ENCODE data around the gene TYRP1. TPM values are rescaled to one million over a fixed set of nuclear protein-coding genes. Genes with fewer than 3 reads are reported as not detected.

Gene TYRP1
- 0.54 TPM for polyA plus RNA-seq (2012; ENCODE audit: insufficient read depth, insufficient read length, low read depth)

- Histone ChIP-seq H3K4me1 (peaks cover 27% of the 10 kb centered on the region), H3K36me3 (no peaks in the 10 kb centered on the region), H3K9me3 (no peaks in the 10 kb centered on the region), H3K4me3 (ENCODE audit: low read depth, low read length) (no peak within 1 kb of the TSS), H3K27me3 (no peaks in the 10 kb centered on the region)
- no peak for TF ChIP-seq CTCF (IDR thresholded peaks at IDR 0.05; ENCODE audit: low read depth, low read length)
- peak; percentile 29 for DNase-seq
Observed at GRCh38 chr9:12693141-12693540, at the start of gene TYRP1. Gene TYRP1 (plus strand): TSS chr9:12693385. CDS start chr9:12693997, 612 bp downstream.

GRCh38 chr9:12643686-12644085 is 49.5 kb upstream of the TYRP1 start:
- Histone ChIP-seq H3K36me3 (no peaks in the 10 kb centered on the region), H3K4me3 (ENCODE audit: low read depth, low read length) (no peak overlapping the region), H3K27me3 (no peaks in the 10 kb centered on the region), H3K9me3 (no peaks in the 10 kb centered on the region), H3K4me1 (peaks cover 2% of the 10 kb centered on the region; the same call in 1 of the 2 replicates)
- no peak for TF ChIP-seq CTCF (IDR thresholded peaks at IDR 0.05; ENCODE audit: low read depth, low read length)
- DNase-seq: no peak

- TF ChIP-seq CTCF (IDR thresholded peaks at IDR 0.05; ENCODE audit: low read depth, low read length): no peak
- Histone ChIP-seq H3K4me3 (ENCODE audit: low read depth, low read length) (no peak overlapping the region), H3K4me1 (peaks cover 6% of the 10 kb centered on the region; the same call in 1 of the 2 replicates), H3K36me3 (no peaks in the 10 kb centered on the region), H3K27me3 (no peaks in the 10 kb centered on the region), H3K9me3 (no peaks in the 10 kb centered on the region)
- DNase-seq: no peak
Observed at GRCh38 chr9:12648925-12649324, 44.3 kb upstream of the TYRP1 start.

- no peak for DNase-seq
- Histone ChIP-seq H3K9me3 (no peaks in the 10 kb centered on the region), H3K27me3 (no peaks in the 10 kb centered on the region), H3K36me3 (no peaks in the 10 kb centered on the region), H3K4me1 (peaks cover 6% of the 10 kb centered on the region; the same call in 1 of the 2 replicates), H3K4me3 (ENCODE audit: low read depth, low read length) (no peak overlapping the region)
- no peak for TF ChIP-seq CTCF (IDR thresholded peaks at IDR 0.05; ENCODE audit: low read depth, low read length)
Observed at GRCh38 chr9:12651125-12651524, 42.1 kb upstream of the TYRP1 start.

- Histone ChIP-seq H3K36me3 (no peaks in the 10 kb centered on the region), H3K4me3 (ENCODE audit: low read depth, low read length) (no peak overlapping the region), H3K27me3 (no peaks in the 10 kb centered on the region), H3K4me1 (peaks cover 6% of the 10 kb centered on the region; the same call in 1 of the 2 replicates), H3K9me3 (no peaks in the 10 kb centered on the region)
- no peak for TF ChIP-seq CTCF (IDR thresholded peaks at IDR 0.05; ENCODE audit: low read depth, low read length)
- DNase-seq: no peak
Observed at GRCh38 chr9:12652973-12653372, 40.2 kb upstream of the TYRP1 start.

GRCh38 chr9:12656803-12657202 is 36.4 kb upstream of the TYRP1 start:
- Histone ChIP-seq H3K9me3 (no peaks in the 10 kb centered on the region), H3K4me1 (no peaks in the 10 kb centered on the region; the same call in 1 of the 2 replicates), H3K36me3 (no peaks in the 10 kb centered on the region), H3K4me3 (ENCODE audit: low read depth, low read length) (no peak overlapping the region), H3K27me3 (no peaks in the 10 kb centered on the region)
- no peak for TF ChIP-seq CTCF (IDR thresholded peaks at IDR 0.05; ENCODE audit: low read depth, low read length)
- DNase-seq: no peak
